Right lobe of liver (tissue), 6 donors: ENCODE measurements around the gene MEAF6. TPM values are rescaled to one million over a fixed set of nuclear protein-coding genes. Genes with fewer than 3 reads are reported as not detected.
A peak's percentile ranks its signal among the peaks of the same experiment; 100 is the strongest.

Experiments used
- ATAC-seq, 4 donors: fragments of 200-7000 bp; cut with Tn5 transposase; one replicate each; pipeline ENCODE4 v1.9.1; 2020; ENCODE audit warnings: mild to moderate bottlenecking in 4 of 4, moderate library complexity in 4 of 4
- DNase-seq, 3 donors: peaks; one replicate each; pipeline ENCODE4 v3.0.0-alpha.2; 2020
- H3K27ac ChIP-seq, 3 donors: fragments of 200-600 bp; one replicate each; pipeline ENCODE4 v1.8.0; 2022
- H3K27me3 ChIP-seq, 2 donors: fragments of 200-600 bp; one replicate each; pipeline ENCODE4 v1.8.0; 2022
- H3K36me3 ChIP-seq, 4 donors: fragments of 200-600 bp; sonication (generic) in 1 of 4; one replicate each; pipeline versions ENCODE4 v1.5.1 to v1.8.0; 2017 to 2022; ENCODE audit warnings: control low read depth in 1 of 4
- H3K4me1 ChIP-seq, 4 donors: fragments of 200-600 bp; sonication (generic) in 1 of 4; one replicate each; pipeline versions ENCODE4 v1.5.1 to v1.8.0; 2017 to 2022; ENCODE audit warnings: control low read depth in 1 of 4
- H3K4me3 ChIP-seq, 3 donors: fragments of 200-600 bp; one replicate each; pipeline ENCODE4 v1.8.0; 2022
- H3K9me3 ChIP-seq, 4 donors: fragments of 200-600 bp; sonication (generic) in 1 of 4; one replicate each; pipeline versions ENCODE4 v1.5.1 to v1.8.0; 2017 to 2022; ENCODE audit warnings: control low read depth in 1 of 4
- CTCF ChIP-seq, 4 donors: fragments of 200-600 bp in 3 of 4; fragments of 450-650 bp in 1 of 4; IDR thresholded peaks; one replicate each; pipeline versions ENCODE4 v1.5.1 to v1.8.0; 2016 to 2022; ENCODE audit warnings: antibody characterized with exemption in 4 of 4, mild to moderate bottlenecking in 2 of 4
- POLR2A ChIP-seq: fragments of 450-650 bp; IDR thresholded peaks from one replicate; pipeline ENCODE4 v1.6.1; 2017; ENCODE audit warnings: antibody characterized with exemption, mild to moderate bottlenecking
- WGBS: methylation state at CpG from one replicate; pipeline ENCODE4 v1.1.6; 2018; ENCODE audit warnings: low coverage, low lambda C conversion rate; ENCODE audit not compliant: insufficient coverage; ENCODE audit errors: missing lambda C conversion rate; 5-methylcytosine and 5-hydroxymethylcytosine counted together
- intact Hi-C, 2 donors: fragments of 100-400 bp; cut with DNase I; formaldehyde crosslinking; loops; one replicate each; pipeline versions ENCODE4 v1.11.2 to v1.14.1; 2022
- total RNA-seq, 6 experiments: library from RNA; depleted of rRNA in 2 of 6; stranded (reverse); fragments of >200 nt in 2 of 6; fragmentation: NEBNext Ultra II Directional in 3 of 6; extraction: Animal tissue kit (Norgen Biotek cat#: 25700) in 3 of 6; gene quantifications; one replicate each; pipeline versions ENCODE4 v1.1.0 to v1.2.4, GENCODE V29; 2016 to 2023
- donor health status: DM: no; HTN: yes; CAD: no.
- donor health status: DM: no; HTN: no; CAD: no.
- donor health status: DM: no; HTN: no; CAD: no.
- donor health status: DM: no; HTN: yes; CAD: no.
- donor health status: DM: no; HTN: yes; CAD: no.

MEAF6 gene
- total RNA-seq, 6 experiments from 2014 or later, result 12.9 to 55.9 (median 32.8) TPM

- Histone ChIP-seq H3K27ac (peak overlapping the region in 1 of 3 donors; percentile 7), H3K4me1 (peaks cover 0 to 24% (median 4%) of the 10 kb centered on the region in 4 donors), H3K4me3 (no peak overlapping the region), H3K9me3 (no peaks in the 10 kb centered on the region), H3K36me3 (peaks cover 0 to 37% (median 10%) of the 10 kb centered on the region in 4 donors), H3K27me3 (no peaks in the 10 kb centered on the region)
- intact Hi-C loops, result no loop called here
- peak in 2 of 3 donors; percentile 39 to 80 for DNase-seq
- peak; percentile 74 to 87 (median 80) for ATAC-seq
- TF ChIP-seq CTCF (IDR thresholded peaks at IDR 0.05) (no peak), POLR2A (no peak)
- 30% methylated on average over 2 of the region's 2 CpGs for WGBS
Measured at GRCh38 chr1:37497832-37498231, 16.7 kb downstream of the MEAF6 start.

- no peaks in the 10 kb centered on the region for H3K9me3 ChIP-seq
- ATAC-seq, result no peak
- H3K36me3 ChIP-seq, result peaks cover 0 to 38% (median 7%) of the 10 kb centered on the region in 4 donors
- H3K27me3 ChIP-seq, result no peaks in the 10 kb centered on the region
- peaks cover 0 to 24% (median 4%) of the 10 kb centered on the region in 4 donors for H3K4me1 ChIP-seq
- H3K27ac ChIP-seq, result no peak overlapping the region
- TF ChIP-seq CTCF (IDR thresholded peaks at IDR 0.05), result no peak
- TF ChIP-seq POLR2A, result no peak
- intact Hi-C loops, result no loop called here
- 53% methylated on average over 1 of the region's 1 CpG for WGBS
- H3K4me3 ChIP-seq, result no peak overlapping the region
- no peak for DNase-seq
Measured at GRCh38 chr1:37495875-37496274, 18.7 kb downstream of the MEAF6 start.

DNA sequence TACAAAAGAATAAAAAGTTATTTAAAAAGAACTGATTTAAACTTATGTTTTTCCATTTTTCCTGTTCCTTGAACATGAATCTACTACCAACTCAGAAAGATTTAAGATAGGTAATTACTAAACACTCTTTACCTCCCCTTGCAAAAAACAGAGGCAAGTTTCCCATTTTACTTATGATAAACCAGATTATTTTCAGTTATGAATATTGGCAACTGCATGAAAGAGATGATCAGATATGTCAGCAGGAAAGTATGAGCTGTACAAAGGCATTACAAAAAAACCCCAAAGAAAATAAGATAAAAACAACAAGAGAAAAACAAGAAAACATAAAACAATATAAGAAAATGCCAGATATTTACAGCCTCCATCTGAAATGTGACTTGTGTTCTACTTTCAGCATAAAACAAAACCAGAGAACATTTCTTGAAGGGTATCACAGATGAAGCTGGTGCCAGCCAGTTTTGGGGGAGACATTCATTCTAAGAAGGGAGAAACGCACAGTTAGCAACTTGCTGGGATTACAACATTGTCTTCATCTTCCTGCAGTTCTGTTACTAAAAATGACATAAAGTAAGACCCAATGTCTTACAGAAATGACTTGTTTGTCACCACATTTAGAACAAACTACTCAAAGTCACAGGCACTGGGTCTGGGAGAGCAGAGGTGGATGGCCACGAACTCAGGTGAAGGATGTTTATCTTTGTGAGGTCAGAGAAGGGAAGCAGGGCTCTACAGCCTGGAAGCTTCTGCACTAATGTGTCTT lies 21.0 kb downstream of the MEAF6 start:
- H3K27ac ChIP-seq, result no peak overlapping the region
- TF ChIP-seq CTCF (IDR thresholded peaks at IDR 0.05) (no peak), POLR2A (no peak)
- WGBS, result 76% methylated on average over 2 of the region's 2 CpGs
- no peak overlapping the region for H3K4me3 ChIP-seq
- peaks cover 0 to 10% (median 4%) of the 10 kb centered on the region in 4 donors for H3K4me1 ChIP-seq
- DNase-seq, result no peak
- peaks cover 0 to 43% (median 8%) of the 10 kb centered on the region in 4 donors for H3K36me3 ChIP-seq
- H3K9me3 ChIP-seq, result no peaks in the 10 kb centered on the region
- H3K27me3 ChIP-seq, result no peaks in the 10 kb centered on the region
- intact Hi-C loops, result no loop called here
- no peak for ATAC-seq

DNA sequence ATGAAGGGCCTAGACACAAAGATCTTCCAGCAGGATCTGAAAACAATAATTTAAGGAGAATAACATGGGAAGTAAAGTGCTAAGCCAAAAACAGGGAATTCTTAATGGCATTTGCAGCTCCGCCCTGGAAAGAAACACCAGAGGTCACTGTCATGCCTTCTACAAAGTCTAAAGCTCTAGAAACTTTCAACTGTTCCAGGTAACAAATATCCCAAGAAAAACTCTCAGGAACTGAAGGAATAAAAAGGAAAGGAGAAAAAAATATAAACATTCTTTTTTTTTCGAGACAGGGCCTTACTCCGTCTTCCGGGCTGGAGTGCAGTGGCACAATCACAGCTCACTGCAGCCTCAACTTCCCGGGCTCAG lies 27.0 kb downstream of the MEAF6 start:
- WGBS, result 69% methylated on average over 5 of the region's 5 CpGs
- DNase-seq (peak in 1 of 3 donors; percentile 19), ATAC-seq (no peak)
- intact Hi-C loops, result loop anchor here (5.0 to 10.0 kb wide), 2 partner anchors 35 to 187 kb away; no protein-coding TSS in a partner anchor
- Histone ChIP-seq H3K36me3 (peaks cover 5 to 40% (median 13%) of the 10 kb centered on the region in 4 donors), H3K9me3 (no peaks in the 10 kb centered on the region), H3K4me1 (peaks cover 0 to 30% (median 0%) of the 10 kb centered on the region in 4 donors), H3K27ac (peak overlapping the region in 2 of 3 donors; percentile 20 to 47), H3K4me3 (no peak overlapping the region), H3K27me3 (no peaks in the 10 kb centered on the region)
- TF ChIP-seq POLR2A, result no peak
- peak in 1 of 4 donors; percentile 6 for TF ChIP-seq CTCF (IDR thresholded peaks at IDR 0.05)
